Prostate gland (tissue), 2 donors: ENCODE results near the gene DCTN3.

Source experiments
- POLR2A ChIP-seq: fragments of 450-650 bp; IDR thresholded peaks from one replicate; pipeline ENCODE4 v1.6.1; 2016; ENCODE audit warnings: antibody characterized with exemption, mild to moderate bottlenecking
- POLR2AphosphoS5 ChIP-seq: sonication (generic); formaldehyde crosslinking; IDR thresholded peaks from one replicate; pipeline ENCODE4 v1.6.1; 2017; ENCODE audit warnings: antibody characterized with exemption
- TF ChIP-seq, protein P1 (sequence below), 4 experiments: fragments of 200-600 bp in 2 of 4; fragments of 450-650 bp in 2 of 4; sonication (generic) in 2 of 4; IDR thresholded peaks; 1 replicate in 3 of 4; 2 replicates in 1 of 4; pipeline ENCODE4 v1.5.1; 2016 to 2019; ENCODE audit warnings: antibody characterized with exemption in 4 of 4, mild to moderate bottlenecking in 2 of 4, moderate library complexity in 2 of 4

DNA sequence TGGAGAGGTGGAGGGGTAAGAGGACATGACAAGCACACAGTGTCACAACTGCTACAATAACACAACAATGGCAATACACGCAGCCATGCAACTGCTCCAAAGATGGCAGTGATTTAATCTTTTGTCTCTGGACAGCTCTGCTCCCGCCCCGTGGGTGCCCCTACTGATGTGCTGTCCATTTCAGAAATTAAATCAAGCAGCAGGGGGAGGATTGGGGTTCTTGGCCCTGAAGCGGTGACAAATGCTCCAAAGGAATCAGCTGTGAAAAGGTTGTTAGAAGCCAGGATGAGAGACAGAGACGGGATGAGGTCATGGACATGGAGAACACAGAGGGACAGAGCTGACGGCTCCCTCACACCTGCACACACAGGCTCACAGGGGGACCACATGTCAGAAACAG lies 53.3 kb downstream of the DCTN3 start:
- TF ChIP-seq, protein P1, sequence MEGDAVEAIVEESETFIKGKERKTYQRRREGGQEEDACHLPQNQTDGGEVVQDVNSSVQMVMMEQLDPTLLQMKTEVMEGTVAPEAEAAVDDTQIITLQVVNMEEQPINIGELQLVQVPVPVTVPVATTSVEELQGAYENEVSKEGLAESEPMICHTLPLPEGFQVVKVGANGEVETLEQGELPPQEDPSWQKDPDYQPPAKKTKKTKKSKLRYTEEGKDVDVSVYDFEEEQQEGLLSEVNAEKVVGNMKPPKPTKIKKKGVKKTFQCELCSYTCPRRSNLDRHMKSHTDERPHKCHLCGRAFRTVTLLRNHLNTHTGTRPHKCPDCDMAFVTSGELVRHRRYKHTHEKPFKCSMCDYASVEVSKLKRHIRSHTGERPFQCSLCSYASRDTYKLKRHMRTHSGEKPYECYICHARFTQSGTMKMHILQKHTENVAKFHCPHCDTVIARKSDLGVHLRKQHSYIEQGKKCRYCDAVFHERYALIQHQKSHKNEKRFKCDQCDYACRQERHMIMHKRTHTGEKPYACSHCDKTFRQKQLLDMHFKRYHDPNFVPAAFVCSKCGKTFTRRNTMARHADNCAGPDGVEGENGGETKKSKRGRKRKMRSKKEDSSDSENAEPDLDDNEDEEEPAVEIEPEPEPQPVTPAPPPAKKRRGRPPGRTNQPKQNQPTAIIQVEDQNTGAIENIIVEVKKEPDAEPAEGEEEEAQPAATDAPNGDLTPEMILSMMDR (IDR thresholded peaks at IDR 0.05): no peak
- TF ChIP-seq POLR2A (no peak), POLR2AphosphoS5 (no peak)
